Body of pancreas (tissue), 4 donors: Measurements from ENCODE around the gene GUCY2D.

Experiments used
- POLR2A ChIP-seq, 3 donors: fragments of 450-650 bp; IDR thresholded peaks; one replicate each; pipeline ENCODE4 v1.6.1; 2016; ENCODE audit warnings: antibody characterized with exemption in 3 of 3, mild to moderate bottlenecking in 2 of 3
- TF ChIP-seq, protein P1 (sequence below), 7 experiments: fragments of 450-650 bp in 4 of 7; fragments of 200-600 bp in 3 of 7; sonication (generic) in 3 of 7; IDR thresholded peaks; one replicate each; pipeline ENCODE4 v1.5.1; 2016 to 2019; ENCODE audit warnings: antibody characterized with exemption in 7 of 7

DNA sequence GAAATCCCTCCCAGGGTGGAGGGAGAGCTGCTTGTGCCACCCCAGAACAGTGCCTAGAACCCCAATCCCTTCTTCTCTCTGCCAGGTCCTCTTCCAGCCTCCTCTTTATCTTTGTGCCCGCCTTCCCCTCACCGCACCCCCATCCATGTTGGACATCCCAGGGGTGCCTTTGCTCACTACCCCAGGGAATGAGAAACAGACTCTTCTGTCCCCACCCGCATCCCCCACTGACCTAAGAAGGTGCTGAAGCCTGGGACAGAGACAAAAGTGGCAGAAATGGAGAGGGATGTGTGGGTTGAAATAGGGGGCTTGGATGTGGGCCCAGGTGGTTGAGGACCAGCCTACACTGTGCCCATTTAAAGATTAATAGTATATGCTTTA, 53.4 kb downstream of the GUCY2D start:
- TF ChIP-seq, protein P1, sequence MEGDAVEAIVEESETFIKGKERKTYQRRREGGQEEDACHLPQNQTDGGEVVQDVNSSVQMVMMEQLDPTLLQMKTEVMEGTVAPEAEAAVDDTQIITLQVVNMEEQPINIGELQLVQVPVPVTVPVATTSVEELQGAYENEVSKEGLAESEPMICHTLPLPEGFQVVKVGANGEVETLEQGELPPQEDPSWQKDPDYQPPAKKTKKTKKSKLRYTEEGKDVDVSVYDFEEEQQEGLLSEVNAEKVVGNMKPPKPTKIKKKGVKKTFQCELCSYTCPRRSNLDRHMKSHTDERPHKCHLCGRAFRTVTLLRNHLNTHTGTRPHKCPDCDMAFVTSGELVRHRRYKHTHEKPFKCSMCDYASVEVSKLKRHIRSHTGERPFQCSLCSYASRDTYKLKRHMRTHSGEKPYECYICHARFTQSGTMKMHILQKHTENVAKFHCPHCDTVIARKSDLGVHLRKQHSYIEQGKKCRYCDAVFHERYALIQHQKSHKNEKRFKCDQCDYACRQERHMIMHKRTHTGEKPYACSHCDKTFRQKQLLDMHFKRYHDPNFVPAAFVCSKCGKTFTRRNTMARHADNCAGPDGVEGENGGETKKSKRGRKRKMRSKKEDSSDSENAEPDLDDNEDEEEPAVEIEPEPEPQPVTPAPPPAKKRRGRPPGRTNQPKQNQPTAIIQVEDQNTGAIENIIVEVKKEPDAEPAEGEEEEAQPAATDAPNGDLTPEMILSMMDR (IDR thresholded peaks at IDR 0.05), result no peak
- TF ChIP-seq POLR2A (IDR thresholded peaks at IDR 0.05), result no peak
